NCI-H2029 (cell line): ENCODE data around the gene CDON.
"Not testable (repeated sequence)": the region's sequence is repeated elsewhere in the genome, so short reads cannot be mapped to it uniquely, and the experiment has no call there.

Experiments
- DNase-seq: peaks from one replicate; lab custom pipeline; 2025; lab: John Stamatoyannopoulos, UW

Gene CDON

GRCh38 chr11:126046570-126047195 lies 16.0 kb downstream of the CDON start:
- no peak for DNase-seq

- DNase-seq: no peak
Measured at GRCh38 chr11:126039485-126040271, 23.0 kb downstream of the CDON start.

- no peak for DNase-seq
Measured at GRCh38 chr11:126035718-126036117, 26.9 kb downstream of the CDON start.

GRCh38 chr11:126034933-126035425 lies 27.7 kb downstream of the CDON start:
- DNase-seq: no peak

GRCh38 chr11:126034039-126034932 lies 28.4 kb downstream of the CDON start:
- no peak for DNase-seq

GRCh38 chr11:126032375-126032774 lies 30.3 kb downstream of the CDON start:
- no peak for DNase-seq

GRCh38 chr11:126029805-126030204 lies 32.9 kb downstream of the CDON start:
- DNase-seq: no peak

GRCh38 chr11:126029237-126029636 lies 33.4 kb downstream of the CDON start:
- DNase-seq: no peak

- not testable (repeated sequence) for DNase-seq
Measured at GRCh38 chr11:126028534-126028933, 34.1 kb downstream of the CDON start.

GRCh38 chr11:126026579-126026978 lies 36.1 kb downstream of the CDON start:
- DNase-seq: no peak

- DNase-seq: no peak
Measured at GRCh38 chr11:126025822-126026221, 36.8 kb downstream of the CDON start.

- no peak for DNase-seq
Measured at GRCh38 chr11:126024123-126024522, 38.5 kb downstream of the CDON start.

GRCh38 chr11:126012852-126013251 lies 49.8 kb downstream of the CDON start:
- no peak for DNase-seq

- DNase-seq: no peak
Measured at GRCh38 chr11:126011754-126012153, 50.9 kb downstream of the CDON start.

- no peak for DNase-seq
Measured at GRCh38 chr11:126011265-126011664, 51.4 kb downstream of the CDON start.

GRCh38 chr11:126008956-126009355 lies 53.7 kb downstream of the CDON start:
- DNase-seq: no peak

- DNase-seq: no peak
Measured at GRCh38 chr11:126007238-126007637, 55.4 kb downstream of the CDON start.

- DNase-seq: no peak
Measured at GRCh38 chr11:126006068-126006467, 56.6 kb downstream of the CDON start.

- DNase-seq: no peak
Measured at GRCh38 chr11:126002181-126002580, 60.5 kb downstream of the CDON start.

GRCh38 chr11:125999234-125999880 lies 63.3 kb downstream of the CDON start:
- DNase-seq: no peak

- no peak for DNase-seq
Measured at GRCh38 chr11:125998267-125998666, 64.4 kb downstream of the CDON start.

GRCh38 chr11:125995313-125995712 lies 67.4 kb downstream of the CDON start:
- DNase-seq: no peak
